ENCODE measurements around the gene HS6ST3. TPM values are rescaled to one million over a fixed set of nuclear protein-coding genes. Genes with fewer than 3 reads are reported as not detected.

HS6ST3 gene
- total RNA-seq, 1 donor from 2014 or later = 0.26 TPM

- no peak for TF ChIP-seq CTCF (conservative IDR thresholded peaks at IDR 0.05)
- no peaks in the 10 kb centered on the region for H3K4me1 Mint-ChIP-seq
- DNase-seq (ENCODE audit: low read depth, low spot score) = no peak
- H3K36me3 Mint-ChIP-seq (ENCODE audit: low read depth) = no peaks in the 10 kb centered on the region
- peaks cover 13% of the 10 kb centered on the region for H3K9me3 Mint-ChIP-seq
- H3K4me3 Mint-ChIP-seq = no peak overlapping the region
- no peaks in the 10 kb centered on the region for H3K27me3 Mint-ChIP-seq (ENCODE audit: low read depth)
- H3K27ac Mint-ChIP-seq (ENCODE audit: unreplicated experiment) = no peak overlapping the region
These were observed 158.2 kb downstream of the HS6ST3 start for GRCh38 chr13:96248103-96248502.

- no peak for TF ChIP-seq CTCF (conservative IDR thresholded peaks at IDR 0.05)
- no peak for DNase-seq (ENCODE audit: low read depth, low spot score)
- Mint-ChIP-seq H3K27me3 (ENCODE audit: low read depth) (no peaks in the 10 kb centered on the region), H3K27ac (ENCODE audit: unreplicated experiment) (no peak overlapping the region), H3K4me1 (no peaks in the 10 kb centered on the region), H3K36me3 (ENCODE audit: low read depth) (no peaks in the 10 kb centered on the region), H3K9me3 (peaks cover 15% of the 10 kb centered on the region), H3K4me3 (no peak overlapping the region)
These were observed 159.1 kb downstream of the HS6ST3 start for GRCh38 chr13:96248996-96249395.

- Mint-ChIP-seq H3K36me3 (ENCODE audit: low read depth) (no peaks in the 10 kb centered on the region), H3K4me1 (no peaks in the 10 kb centered on the region), H3K27ac (ENCODE audit: unreplicated experiment) (no peak overlapping the region), H3K27me3 (ENCODE audit: low read depth) (no peaks in the 10 kb centered on the region), H3K9me3 (peaks cover 15% of the 10 kb centered on the region), H3K4me3 (no peak overlapping the region)
- no peak for DNase-seq (ENCODE audit: low read depth, low spot score)
- no peak for TF ChIP-seq CTCF (conservative IDR thresholded peaks at IDR 0.05)
These were observed 163.0 kb downstream of the HS6ST3 start for GRCh38 chr13:96252903-96253302.

GRCh38 chr13:96273196-96273595 lies 183.3 kb downstream of the HS6ST3 start:
- peaks cover 4% of the 10 kb centered on the region for H3K27me3 Mint-ChIP-seq (ENCODE audit: low read depth)
- no peak for TF ChIP-seq CTCF (conservative IDR thresholded peaks at IDR 0.05)
- H3K27ac Mint-ChIP-seq (ENCODE audit: unreplicated experiment) = no peak overlapping the region
- H3K36me3 Mint-ChIP-seq (ENCODE audit: low read depth) = no peaks in the 10 kb centered on the region
- no peaks in the 10 kb centered on the region for H3K4me1 Mint-ChIP-seq
- H3K4me3 Mint-ChIP-seq = no peak overlapping the region
- no peaks in the 10 kb centered on the region for H3K9me3 Mint-ChIP-seq
- DNase-seq (ENCODE audit: low read depth, low spot score) = no peak

GRCh38 chr13:96274046-96274445 lies 184.1 kb downstream of the HS6ST3 start:
- no peak for DNase-seq (ENCODE audit: low read depth, low spot score)
- H3K36me3 Mint-ChIP-seq (ENCODE audit: low read depth) = no peaks in the 10 kb centered on the region
- H3K4me3 Mint-ChIP-seq = no peak overlapping the region
- no peaks in the 10 kb centered on the region for H3K4me1 Mint-ChIP-seq
- no peaks in the 10 kb centered on the region for H3K9me3 Mint-ChIP-seq
- no peak overlapping the region for H3K27ac Mint-ChIP-seq (ENCODE audit: unreplicated experiment)
- no peak for TF ChIP-seq CTCF (conservative IDR thresholded peaks at IDR 0.05)
- H3K27me3 Mint-ChIP-seq (ENCODE audit: low read depth) = peaks cover 4% of the 10 kb centered on the region

- no peak overlapping the region for H3K4me3 Mint-ChIP-seq
- no peaks in the 10 kb centered on the region for H3K4me1 Mint-ChIP-seq
- peaks cover 12% of the 10 kb centered on the region for H3K27me3 Mint-ChIP-seq (ENCODE audit: low read depth)
- no peak for DNase-seq (ENCODE audit: low read depth, low spot score)
- no peak for TF ChIP-seq CTCF (conservative IDR thresholded peaks at IDR 0.05)
- no peaks in the 10 kb centered on the region for H3K36me3 Mint-ChIP-seq (ENCODE audit: low read depth)
- no peaks in the 10 kb centered on the region for H3K9me3 Mint-ChIP-seq
- no peak overlapping the region for H3K27ac Mint-ChIP-seq (ENCODE audit: unreplicated experiment)
These were observed 190.0 kb downstream of the HS6ST3 start for GRCh38 chr13:96279904-96280303.
